ENCODE measurements around the gene SNCAIP.
"Not testable (repeated sequence)": the region's sequence is repeated elsewhere in the genome, so short reads cannot be mapped to it uniquely, and the experiment has no call there.

SNCAIP gene

DNA sequence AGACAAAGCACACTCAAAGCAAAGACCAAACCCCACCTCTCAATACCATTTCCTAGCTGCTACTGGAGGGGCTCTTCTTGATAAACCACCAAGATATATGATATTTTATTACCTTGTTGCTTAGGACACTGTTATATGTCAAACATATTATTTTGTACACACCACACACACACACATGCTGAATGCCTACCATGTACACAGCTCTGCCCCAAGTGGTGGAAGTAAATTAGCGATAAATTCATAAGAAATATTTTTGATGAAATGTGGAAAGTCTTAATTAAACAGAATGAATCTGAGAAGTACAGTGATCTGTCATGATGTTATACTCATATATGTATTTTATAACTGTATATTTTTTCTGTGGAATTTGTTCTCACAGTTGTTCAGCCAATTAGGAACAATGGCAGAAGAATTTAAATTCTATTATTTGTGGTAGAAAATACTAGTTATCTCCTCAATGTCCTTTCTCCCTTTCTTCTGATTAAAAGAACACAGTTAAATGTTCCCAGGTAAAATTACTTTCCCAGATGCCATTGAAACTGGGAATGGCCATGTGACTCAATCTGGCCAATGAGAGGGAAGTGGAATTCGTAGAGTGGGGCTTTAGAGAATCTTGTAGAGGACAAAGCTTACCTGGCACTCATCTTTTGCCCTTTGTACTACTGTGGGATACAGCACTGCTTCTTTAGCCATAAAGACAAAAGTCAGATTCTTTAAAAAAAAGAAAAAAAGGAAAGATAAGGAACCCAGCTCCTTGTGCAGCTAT is 156.5 kb downstream of the SNCAIP start:
- ATAC-seq, result no peak

DNA sequence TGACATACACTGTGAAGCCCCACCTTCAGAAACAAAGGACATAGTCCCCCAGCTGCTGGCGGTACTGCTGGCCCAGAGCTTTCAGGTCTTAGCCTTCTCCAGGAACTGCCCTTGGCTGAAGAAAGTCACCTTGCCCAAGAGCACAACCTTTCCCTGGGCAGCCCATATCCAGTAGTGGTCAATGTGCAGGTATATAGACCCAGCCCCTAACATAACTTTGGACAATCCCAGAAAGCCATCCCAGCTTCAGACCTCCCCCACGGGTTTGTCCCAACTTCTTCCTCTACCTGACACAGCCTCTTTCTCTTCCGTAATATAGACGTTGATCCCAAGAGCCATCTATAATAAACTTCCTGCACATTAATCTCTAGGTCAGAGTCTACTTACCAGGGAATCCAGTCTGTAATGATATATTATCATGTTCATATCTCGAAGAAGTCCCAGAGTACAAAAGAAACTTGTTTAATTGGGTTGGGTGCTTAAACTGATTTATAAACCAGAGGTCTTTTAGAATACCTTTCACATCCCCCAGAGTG is 157.4 kb downstream of the SNCAIP start:
- ATAC-seq, result no peak

- ATAC-seq, result no peak
These were observed 158.3 kb downstream of the SNCAIP start for GRCh38 chr5:122470365-122470764.

GRCh38 chr5:122471031-122471751 is 159.2 kb downstream of the SNCAIP start:
- ATAC-seq, result no peak

GRCh38 chr5:122471752-122472061 is 159.7 kb downstream of the SNCAIP start:
- ATAC-seq, result no peak

DNA sequence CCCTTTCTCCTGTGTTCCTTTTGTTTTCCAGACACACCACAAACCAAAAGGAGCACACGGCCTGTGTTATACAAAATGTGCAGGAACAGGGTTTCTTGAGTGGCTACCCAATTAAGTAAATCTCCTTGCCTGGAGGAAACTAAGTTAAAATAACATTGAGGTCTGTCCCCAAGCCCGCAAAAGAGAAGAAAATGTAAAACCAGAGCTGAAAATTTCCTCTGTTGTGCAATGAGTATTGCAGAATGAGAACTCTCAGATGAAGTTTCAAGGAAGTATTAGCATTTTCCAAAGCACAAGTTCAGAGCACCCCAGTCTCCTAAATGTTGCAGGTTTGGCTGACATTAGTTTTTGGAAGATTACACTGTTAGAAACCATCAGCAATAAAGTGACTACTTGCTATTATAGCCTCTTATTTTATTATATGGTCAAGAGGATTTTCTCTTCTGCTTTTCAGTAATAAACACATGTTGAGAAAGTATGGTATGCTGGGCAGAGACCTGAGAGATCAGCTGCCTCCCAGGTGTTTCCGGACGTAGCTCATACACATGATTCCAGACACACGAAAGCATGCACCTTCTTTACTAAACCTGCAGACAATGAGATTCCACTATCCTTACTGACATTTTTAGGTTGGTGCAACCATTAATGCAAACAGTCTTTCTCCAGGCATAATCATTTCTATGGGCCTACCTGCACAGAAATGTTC is 161.3 kb downstream of the SNCAIP start:
- ATAC-seq, result no peak

DNA sequence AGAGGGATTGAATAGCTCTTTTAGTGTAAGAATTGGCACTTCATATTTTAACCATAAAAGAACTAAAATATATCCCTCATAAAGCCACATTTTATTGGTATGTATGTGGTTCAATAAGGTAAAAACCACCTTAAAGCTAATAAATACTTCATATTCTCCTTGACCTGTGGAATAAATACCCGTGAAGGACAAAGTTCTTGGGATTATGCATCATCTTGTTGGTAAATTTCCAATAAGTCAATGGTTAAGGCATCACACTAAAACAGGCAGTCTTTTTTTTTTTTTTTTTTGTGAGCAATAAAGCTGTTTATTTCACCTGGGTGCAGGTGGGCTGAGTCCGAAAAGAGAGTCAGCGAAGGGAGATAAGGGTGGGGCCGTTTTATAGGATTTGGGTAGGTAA is 161.9 kb downstream of the SNCAIP start:
- no peak for ATAC-seq

GRCh38 chr5:122478741-122479442 is 166.9 kb downstream of the SNCAIP start:
- no peak for ATAC-seq

DNA sequence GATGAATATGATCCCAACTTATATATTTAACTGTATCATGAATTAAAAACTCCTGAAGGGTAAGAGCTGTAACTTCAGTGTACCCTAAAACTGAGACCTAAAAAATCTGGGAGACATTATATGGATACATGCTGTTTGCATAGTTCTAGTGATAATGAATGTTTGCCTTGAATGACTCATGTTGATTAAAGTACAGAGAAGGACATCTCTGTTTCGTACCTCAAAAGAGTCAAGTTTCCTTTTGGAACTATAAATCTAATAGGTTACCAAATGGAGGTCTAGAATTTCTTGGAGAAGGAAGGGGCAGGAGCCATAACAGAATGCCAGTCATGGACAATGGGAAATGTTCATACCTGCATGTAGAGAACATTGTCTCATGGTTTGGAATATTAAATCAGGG is 168.1 kb downstream of the SNCAIP start:
- no peak for ATAC-seq

- no peak for ATAC-seq
These were observed 172.1 kb downstream of the SNCAIP start for GRCh38 chr5:122484103-122484502.

DNA sequence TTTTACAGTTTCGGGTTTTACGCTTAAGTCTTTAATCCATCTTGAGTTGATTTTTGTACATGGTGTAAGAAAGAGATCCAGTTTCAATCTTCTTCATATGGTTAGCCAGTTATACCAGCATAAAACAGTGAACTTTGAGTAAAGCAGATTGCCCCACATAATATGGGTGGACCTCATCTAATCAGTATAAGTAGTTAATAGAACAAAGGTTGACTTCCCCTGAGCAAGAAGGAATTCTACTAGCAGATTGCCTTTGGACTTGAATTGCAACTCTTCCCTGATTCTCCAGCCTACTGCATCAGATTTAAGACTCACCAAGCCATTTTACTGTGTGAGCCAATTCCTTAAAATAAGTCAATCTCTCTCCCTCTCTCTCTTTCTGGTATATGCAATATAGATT is 173.2 kb downstream of the SNCAIP start:
- no peak for ATAC-seq

DNA sequence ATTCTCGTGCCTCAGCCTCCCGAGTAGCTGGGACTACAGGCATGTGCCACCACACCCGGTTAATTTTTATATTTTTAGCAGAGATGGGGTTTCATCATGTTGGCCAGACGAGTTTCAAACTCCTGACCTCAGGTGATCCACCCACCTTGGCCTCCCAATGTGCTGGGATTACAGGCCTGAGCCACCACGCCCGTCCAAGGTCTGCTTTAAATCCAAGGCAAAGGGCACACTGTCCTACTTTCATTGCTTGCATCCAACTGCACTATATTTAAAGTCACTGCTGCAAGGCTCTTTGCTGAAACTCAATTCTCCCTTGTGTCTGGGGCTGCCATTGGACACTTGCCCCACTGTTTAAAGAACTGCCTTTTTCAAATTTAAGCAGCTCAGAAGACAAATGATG is 174.6 kb downstream of the SNCAIP start:
- not testable (repeated sequence) for ATAC-seq

DNA sequence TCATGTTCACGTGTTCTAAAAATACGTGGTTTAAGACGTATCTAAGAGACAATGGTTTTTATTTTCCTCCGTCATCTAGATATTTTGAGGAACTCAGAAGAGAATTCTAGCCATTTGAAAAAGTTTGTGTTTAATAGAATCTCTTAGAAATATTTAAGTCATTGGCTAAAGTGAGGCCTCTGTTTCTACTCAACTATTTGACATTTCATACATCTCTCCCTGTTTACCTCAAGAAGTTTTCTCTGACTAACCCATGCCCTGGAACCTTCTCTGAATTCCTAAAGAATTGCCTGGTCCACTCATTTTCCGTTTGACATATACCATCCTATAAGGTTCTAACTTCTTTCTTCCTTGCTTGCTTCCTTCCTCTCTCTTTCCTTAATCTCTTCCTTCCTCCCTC is 178.7 kb downstream of the SNCAIP start:
- no peak for ATAC-seq

DNA sequence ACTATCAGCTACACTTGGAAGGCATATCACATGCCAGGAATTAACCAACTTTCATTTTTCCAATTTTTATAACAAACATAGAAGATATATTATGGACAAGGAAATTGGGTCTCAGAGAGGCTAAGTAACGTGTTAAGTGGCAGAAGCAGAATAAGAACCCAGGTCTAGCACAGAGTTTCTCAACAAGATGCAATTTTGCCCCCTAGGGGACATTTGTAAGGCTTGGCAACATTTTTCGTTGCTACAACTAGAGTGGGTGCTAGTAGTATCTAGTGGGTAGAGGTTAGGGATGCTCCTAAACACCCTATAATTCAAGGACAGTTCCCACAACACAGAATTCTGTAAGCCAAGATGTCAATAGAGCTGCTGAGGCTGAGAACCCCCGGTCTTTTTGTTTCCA is 180.6 kb downstream of the SNCAIP start:
- no peak for ATAC-seq

- no peak for ATAC-seq
These were observed 181.3 kb downstream of the SNCAIP start for GRCh38 chr5:122493091-122494021.

- ATAC-seq, result no peak
These were observed 182.1 kb downstream of the SNCAIP start for GRCh38 chr5:122494109-122494508.

GRCh38 chr5:122498163-122498562 is 186.1 kb downstream of the SNCAIP start:
- ATAC-seq, result no peak

- no peak for ATAC-seq
These were observed 187.5 kb downstream of the SNCAIP start for GRCh38 chr5:122499585-122499984.

DNA sequence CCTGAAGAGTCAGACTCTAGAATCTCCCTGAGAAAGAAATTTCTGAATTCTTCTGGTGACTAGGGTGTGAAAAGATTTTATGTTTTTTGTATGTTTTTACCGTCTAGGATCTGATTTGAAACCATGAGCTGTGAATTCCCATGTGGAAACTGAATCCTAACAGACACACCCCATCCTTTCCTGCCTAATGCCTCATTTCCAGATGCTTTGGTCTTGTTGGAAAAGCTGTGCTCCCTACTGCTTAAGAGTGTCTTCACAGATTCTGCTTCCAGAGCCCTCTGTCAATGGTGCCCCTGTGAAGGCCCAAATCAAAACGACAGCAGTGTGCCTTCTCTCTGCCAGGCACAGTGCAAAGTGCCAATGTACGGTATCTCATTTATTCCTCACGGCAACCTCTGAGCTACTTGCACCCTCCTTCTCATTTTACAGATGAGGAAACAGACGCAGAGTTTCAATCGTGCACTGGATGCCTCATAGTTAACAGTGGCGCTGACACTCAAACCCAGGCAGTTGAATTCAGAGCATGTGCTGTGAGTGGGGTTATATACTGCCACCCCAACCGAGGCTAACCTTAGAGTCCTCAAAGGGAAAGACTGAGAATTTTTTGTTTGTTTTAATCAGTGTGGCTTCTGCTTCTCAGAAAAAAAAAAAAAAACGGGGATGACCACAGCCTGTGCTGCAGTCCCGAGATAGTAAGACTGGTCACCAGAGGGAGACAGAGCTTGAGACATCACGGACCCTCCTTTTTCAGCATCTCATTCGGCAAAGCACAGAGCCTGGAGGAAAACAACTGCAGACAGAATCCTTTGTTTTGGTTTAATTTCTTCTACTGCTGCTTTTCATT is 188.4 kb downstream of the SNCAIP start:
- no peak for ATAC-seq

GRCh38 chr5:122501089-122501435 is 189.0 kb downstream of the SNCAIP start:
- no peak for ATAC-seq

DNA sequence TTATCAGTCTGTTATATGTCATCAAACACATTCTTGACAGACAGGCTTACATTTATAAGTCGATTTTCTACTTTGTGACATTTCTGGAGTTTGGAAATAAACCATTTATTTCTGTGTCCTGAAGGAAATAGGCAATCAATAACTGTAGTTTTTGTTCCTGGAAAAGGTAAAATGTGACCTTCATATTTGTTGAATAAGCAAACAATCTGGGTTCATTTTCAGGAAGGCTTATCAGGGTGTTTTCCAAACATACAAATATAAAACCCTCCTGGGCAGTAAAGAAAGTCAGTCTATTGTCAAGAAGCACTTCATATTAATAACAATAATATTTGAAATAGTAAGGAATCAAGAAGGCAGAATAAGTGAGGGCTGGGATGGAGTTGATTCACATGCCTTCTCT is 195.0 kb downstream of the SNCAIP start:
- no peak for ATAC-seq
